Adrenal gland (tissue), 12 donors: ENCODE results near the gene PLAGL1. TPM values are rescaled to one million over a fixed set of nuclear protein-coding genes. Genes with fewer than 3 reads are reported as not detected.

Experiments used
- DNase-seq, 7 donors: peaks; one replicate each; pipeline ENCODE4 v3.0.0-alpha.2; 2019 to 2020
- H3K27ac ChIP-seq, 5 donors: fragments of 200-600 bp; sonication (generic) in 4 of 5; 1 replicate in 3 of 5; 2 replicates in 2 of 5; pipeline versions ENCODE4 v1.5.1 to v1.8.0; 2016 to 2020; ENCODE audit warnings: mild to moderate bottlenecking in 1 of 5
- H3K27me3 ChIP-seq: fragments of 200-600 bp; 2 replicates; pipeline ENCODE4 v1.8.0; 2021
- H3K36me3 ChIP-seq, 2 donors: fragments of 200-600 bp; replicated peaks in 1 of 2; 1 replicate in 1 of 2; 2 replicates in 1 of 2; pipeline versions ENCODE4 v1.5.1 to v1.8.0; 2018 to 2022
- H3K4me1 ChIP-seq, 2 donors: fragments of 200-600 bp; replicated peaks in 1 of 2; 1 replicate in 1 of 2; 2 replicates in 1 of 2; pipeline versions ENCODE4 v1.5.1 to v1.8.0; 2018 to 2021
- H3K4me3 ChIP-seq, 4 donors: fragments of 200-600 bp; sonication (generic) in 3 of 4; one replicate each; pipeline ENCODE4 v1.5.1; 2016 to 2018
- H3K9me3 ChIP-seq, 3 donors: fragments of 200-600 bp; sonication (generic) in 1 of 3; replicated peaks in 1 of 3; 1 replicate in 2 of 3; 2 replicates in 1 of 3; pipeline versions ENCODE4 v1.5.1 to v1.8.0; 2016 to 2021
- POLR2A ChIP-seq, 2 donors: fragments of 450-650 bp; IDR thresholded peaks; one replicate each; pipeline ENCODE4 v1.6.1; 2017; ENCODE audit warnings: antibody characterized with exemption in 2 of 2, mild to moderate bottlenecking in 2 of 2, moderate library complexity in 1 of 2
- WGBS, 4 donors: extraction: QIAGEN DNeasy Blood & Tissue Kit in 2 of 4; methylation state at CpG; one replicate each; pipeline versions ENCODE4 v1.1.5 to v1.1.7; 2013 to 2017; 5-methylcytosine and 5-hydroxymethylcytosine counted together
- intact Hi-C, 2 donors: fragments of 100-400 bp; cut with DNase I; formaldehyde crosslinking; loops; one replicate each; pipeline versions ENCODE4 v1.14.1 to v1.15.0; 2022 to 2023
- polyA plus RNA-seq, 3 donors: library from polyadenylated mRNA; stranded (reverse); fragments of 200-250 nt in 2 of 3; fragments of 350-450 nt in 1 of 3; fragmentation: Illumina TruSeq in 1 of 3; extraction: RNeasy Lipid Tissue Mini Kit (QIAGEN cat#74804) in 1 of 3; gene quantifications; one replicate each; pipeline ENCODE4 v1.2.3, GENCODE V29; 2013 to 2014
- total RNA-seq, 9 donors: library from RNA; depleted of rRNA in 4 of 9; stranded (reverse); fragments of >200 nt in 4 of 9; fragments of 120-200 nt in 1 of 9; fragmentation: NEBNext Ultra II Directional in 1 of 9; extraction: Animal tissue kit (Norgen Biotek cat#: 25700) in 1 of 9; gene quantifications; one replicate each; pipeline versions ENCODE4 v1.1.0 to v1.2.4, GENCODE V29; 2013 to 2023
- TF ChIP-seq, protein P1 (sequence below), 6 experiments: fragments of 450-650 bp in 4 of 6; fragments of 200-600 bp in 2 of 6; sonication (generic) in 1 of 6; IDR thresholded peaks; 1 replicate in 5 of 6; 2 replicates in 1 of 6; pipeline versions ENCODE4 v1.5.1 to v1.8.0; 2016 to 2021; ENCODE audit warnings: antibody characterized with exemption in 6 of 6, mild to moderate bottlenecking in 2 of 6, moderate library complexity in 1 of 6
- donor health status: healthy with polysubstance abuse.
- donor health status: Bipolar disorder and iron deficiency.
- donor health status: DM: yes; HTN: yes; CAD: no.
- donor health status: DM: no; HTN: no; CAD: no.
- donor health status: DM: no; HTN: no; CAD: no.
- donor health status: DM: yes; HTN: yes; CAD: no.

Gene PLAGL1
- total and polyA plus RNA-seq, 12 donors: 20.4 to 197 (median 78.7) TPM

GRCh38 chr6:144008846-144009245 is 787 bp upstream of the PLAGL1 start:
- Histone ChIP-seq H3K27ac (peak overlapping the region in 1 of 5 donors; percentile 85), H3K36me3 (no peaks in the 10 kb centered on the region), H3K27me3 (no peaks in the 10 kb centered on the region), H3K4me3 (peak overlapping the region in 1 of 4 donors; percentile 77), H3K4me1 (peaks cover 0 to 8% of the 10 kb centered on the region in 2 donors), H3K9me3 (no peaks in the 10 kb centered on the region)
- 80 to 93% (median 90%) methylated on average over 9 of the region's 9 CpGs for WGBS, 4 donors
- intact Hi-C loops: no loop called here
- TF ChIP-seq, protein P1, sequence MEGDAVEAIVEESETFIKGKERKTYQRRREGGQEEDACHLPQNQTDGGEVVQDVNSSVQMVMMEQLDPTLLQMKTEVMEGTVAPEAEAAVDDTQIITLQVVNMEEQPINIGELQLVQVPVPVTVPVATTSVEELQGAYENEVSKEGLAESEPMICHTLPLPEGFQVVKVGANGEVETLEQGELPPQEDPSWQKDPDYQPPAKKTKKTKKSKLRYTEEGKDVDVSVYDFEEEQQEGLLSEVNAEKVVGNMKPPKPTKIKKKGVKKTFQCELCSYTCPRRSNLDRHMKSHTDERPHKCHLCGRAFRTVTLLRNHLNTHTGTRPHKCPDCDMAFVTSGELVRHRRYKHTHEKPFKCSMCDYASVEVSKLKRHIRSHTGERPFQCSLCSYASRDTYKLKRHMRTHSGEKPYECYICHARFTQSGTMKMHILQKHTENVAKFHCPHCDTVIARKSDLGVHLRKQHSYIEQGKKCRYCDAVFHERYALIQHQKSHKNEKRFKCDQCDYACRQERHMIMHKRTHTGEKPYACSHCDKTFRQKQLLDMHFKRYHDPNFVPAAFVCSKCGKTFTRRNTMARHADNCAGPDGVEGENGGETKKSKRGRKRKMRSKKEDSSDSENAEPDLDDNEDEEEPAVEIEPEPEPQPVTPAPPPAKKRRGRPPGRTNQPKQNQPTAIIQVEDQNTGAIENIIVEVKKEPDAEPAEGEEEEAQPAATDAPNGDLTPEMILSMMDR (IDR thresholded peaks at IDR 0.05): no peak
- no peak for TF ChIP-seq POLR2A (IDR thresholded peaks at IDR 0.05)
- no peak for DNase-seq

DNA sequence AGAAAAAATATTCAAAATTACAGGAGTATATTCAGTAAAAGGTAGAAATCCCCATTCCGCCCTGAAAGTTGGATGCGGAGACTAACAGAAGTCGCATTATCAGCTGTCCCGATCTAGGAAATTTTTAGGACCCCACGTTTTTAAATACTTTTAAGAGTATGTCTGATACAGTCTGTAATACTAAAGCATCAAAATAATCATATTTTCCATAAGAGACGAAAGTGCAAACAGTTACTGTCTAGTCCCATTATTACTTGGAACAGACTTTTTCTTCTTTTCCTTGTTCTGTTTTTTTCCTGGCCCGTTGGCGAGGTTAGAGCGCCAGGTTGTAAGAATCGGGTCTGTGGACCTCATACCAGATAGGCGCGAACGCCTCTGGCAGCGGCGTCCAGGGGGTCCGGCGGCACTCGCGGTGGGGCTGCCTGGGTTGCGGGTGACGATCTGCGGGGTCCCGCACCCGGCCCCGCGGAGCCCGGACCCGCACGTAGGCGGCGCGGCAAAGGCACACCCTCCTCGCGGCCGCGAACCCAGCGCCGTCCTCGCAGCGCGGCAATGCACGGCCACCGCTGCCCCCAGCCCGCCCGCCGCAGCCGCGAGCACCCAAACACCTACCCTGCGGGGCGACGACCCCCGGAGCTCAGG is 460 bp downstream of the PLAGL1 start:
- Histone ChIP-seq H3K27me3 (no peaks in the 10 kb centered on the region), H3K4me1 (peaks cover 0 to 8% of the 10 kb centered on the region in 2 donors), H3K4me3 (peak overlapping the region in 3 of 4 donors; percentile 22 to 77 (median 61)), H3K36me3 (no peaks in the 10 kb centered on the region), H3K27ac (peak overlapping the region in 4 of 5 donors; percentile 21 to 85 (median 70)), H3K9me3 (peaks cover 0 to 5% (median 0%) of the 10 kb centered on the region in 3 donors)
- no peak for TF ChIP-seq POLR2A (IDR thresholded peaks at IDR 0.05)
- TF ChIP-seq, protein P1 (IDR thresholded peaks at IDR 0.05): no peak
- WGBS, 4 donors: 34 to 72% (median 49%) methylated on average over 28 to 52 of the region's 52 CpGs
- intact Hi-C loops: no loop called here
- peak in 1 of 7 donors; percentile 24 for DNase-seq

- Histone ChIP-seq H3K27ac (peak overlapping the region; percentile 21 to 85 (median 65)), H3K36me3 (no peaks in the 10 kb centered on the region), H3K4me1 (peaks cover 0 to 8% of the 10 kb centered on the region in 2 donors), H3K4me3 (peak overlapping the region in 3 of 4 donors; percentile 22 to 77 (median 61)), H3K9me3 (peaks cover 0 to 10% (median 0%) of the 10 kb centered on the region in 3 donors), H3K27me3 (no peaks in the 10 kb centered on the region)
- intact Hi-C loops: no loop called here
- peak in 5 of 7 donors; percentile 21 to 43 (median 38) for DNase-seq
- TF ChIP-seq, protein P1 (IDR thresholded peaks at IDR 0.05): no peak
- TF ChIP-seq POLR2A (IDR thresholded peaks at IDR 0.05): peak in 1 of 2 donors; percentile 63
- 43 to 53% (median 49%) methylated on average over 21 of the region's 21 CpGs for WGBS, 4 donors
Measured at GRCh38 chr6:144006736-144007477, 1.2 kb downstream of the PLAGL1 start.

DNA sequence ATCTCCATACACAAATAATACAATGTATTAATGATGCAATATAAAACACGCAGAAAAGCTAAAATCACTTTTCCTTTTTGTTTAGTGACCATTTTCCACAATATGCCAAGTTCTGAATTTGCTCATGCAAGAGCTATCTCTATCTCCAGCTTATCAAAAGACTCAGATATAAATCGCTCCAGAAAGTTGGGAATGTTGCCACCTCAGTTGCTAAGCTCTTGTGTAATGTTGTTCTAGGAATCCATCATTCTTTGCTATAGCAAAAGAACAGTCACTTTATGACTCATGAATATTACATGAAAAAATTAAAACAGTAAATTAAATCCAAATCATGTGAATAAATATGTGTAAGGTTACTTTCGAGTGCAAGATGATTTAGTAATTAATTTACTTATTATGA is 8.7 kb downstream of the PLAGL1 start:
- TF ChIP-seq, protein P1 (IDR thresholded peaks at IDR 0.05): no peak
- TF ChIP-seq POLR2A (IDR thresholded peaks at IDR 0.05): no peak
- peaks cover 0 to 16% (median 4%) of the 10 kb centered on the region in 3 donors for H3K9me3 ChIP-seq
- WGBS, 4 donors: 52 to 56% (median 55%) methylated on average over 3 of the region's 3 CpGs
- no peaks in the 10 kb centered on the region for H3K36me3 ChIP-seq
- no peaks in the 10 kb centered on the region for H3K27me3 ChIP-seq
- no peaks in the 10 kb centered on the region for H3K4me1 ChIP-seq
- DNase-seq: peak in 5 of 7 donors; percentile 29 to 72 (median 68)
- no peak overlapping the region for H3K4me3 ChIP-seq
- no peak overlapping the region for H3K27ac ChIP-seq
- intact Hi-C loops: no loop called here
